ENCODE results near the gene ANG. TPM values are rescaled to one million over a fixed set of nuclear protein-coding genes. Genes with fewer than 3 reads are reported as not detected.

ANG gene
- polyA plus RNA-seq, 1 of the 3 experiments (the other 2 are of a cell fraction) = 3.6 TPM

DNA sequence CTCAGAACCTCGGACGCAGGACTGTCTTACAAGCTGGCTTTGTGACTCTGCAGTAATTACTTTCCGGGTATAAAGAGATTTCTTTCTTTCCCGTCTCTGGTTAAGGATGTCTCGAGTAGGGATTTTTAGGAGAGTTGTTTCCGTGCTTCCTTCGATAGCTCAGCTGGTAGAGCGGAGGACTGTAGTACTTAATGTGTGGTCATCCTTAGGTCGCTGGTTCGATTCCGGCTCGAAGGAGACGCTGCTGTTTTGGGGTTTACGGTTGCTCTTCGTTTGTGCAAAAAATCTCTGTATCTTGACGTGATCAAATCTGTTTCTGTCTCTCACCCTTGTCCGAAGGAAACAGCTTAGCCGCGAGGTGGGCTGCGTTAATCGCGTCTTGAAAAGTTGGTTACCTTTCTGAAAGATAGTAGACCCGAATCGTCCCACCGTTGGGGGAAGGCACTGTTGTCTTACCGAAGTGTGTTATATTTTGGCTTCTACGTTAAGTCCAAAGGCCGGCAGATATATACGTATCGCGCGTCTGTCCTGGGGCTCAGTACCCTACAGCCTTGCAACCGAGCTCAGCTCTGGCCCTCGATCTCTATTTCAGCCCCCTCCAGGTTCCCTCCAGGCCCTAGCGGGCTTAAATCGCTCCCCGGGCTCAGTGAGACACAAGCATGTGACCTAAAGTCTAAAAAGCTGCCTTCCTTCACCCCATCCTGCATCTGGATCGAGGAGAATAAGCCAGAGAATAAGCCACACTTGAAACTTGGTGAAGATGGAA is 5.3 kb upstream of the ANG start:
- ChIA-PET POLR2A (no interaction called here), CTCF (interaction anchor here (4.0 to 5.5 kb wide), 2 partner anchors 70 to 74 kb away, joined by 22 to 25 read pairs; no protein-coding TSS in a partner anchor)
- H3K36me3 ChIP-seq (replicated peaks in 1 of 2; ENCODE audit: control insufficient read depth in 1 of 2, insufficient read depth in 2 of 2, low read length in 1 of 2) = no peaks in the 10 kb centered on the region
- TF ChIP-seq EP300 (IDR thresholded peaks at IDR 0.05; ENCODE audit: borderline replicate concordance in 1 of 2, low read depth in 1 of 2, low read length in 1 of 2) = 0 out of 4 replicates have a peak, but pooled peaks of 1 of the 2 experiments have one; percentile 5
- peak; percentile 56; the same call in 1 of the 2 replicates for TF ChIP-seq RXRA (IDR thresholded peaks at IDR 0.05; ENCODE audit: borderline replicate concordance, low read depth)
- TF ChIP-seq TEAD4 (IDR thresholded peaks at IDR 0.05; ENCODE audit: borderline replicate concordance, insufficient read depth) = 0 out of 2 replicates have a peak, but pooled peaks have one; percentile 70
- TF ChIP-seq TCF12 (IDR thresholded peaks at IDR 0.05) = peak; percentile 26; the same call in 1 of the 2 replicates
- no peak; the same call in 1 of the 2 replicates for TF ChIP-seq TAF1 (IDR thresholded peaks at IDR 0.05; ENCODE audit: borderline replicate concordance, low read depth, low read length)
- TF ChIP-seq, protein P1, sequence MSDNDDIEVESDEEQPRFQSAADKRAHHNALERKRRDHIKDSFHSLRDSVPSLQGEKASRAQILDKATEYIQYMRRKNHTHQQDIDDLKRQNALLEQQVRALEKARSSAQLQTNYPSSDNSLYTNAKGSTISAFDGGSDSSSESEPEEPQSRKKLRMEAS (IDR thresholded peaks at IDR 0.05; ENCODE audit: low read depth) = 0 out of 2 replicates have a peak, but pooled peaks have one; percentile 18
- TF ChIP-seq GATA2 (CRISPR knock-in tag; IDR thresholded peaks at IDR 0.05) = peak; percentile 36; the same call in 1 of the 2 replicates
- peak; percentile 47 for TF ChIP-seq MXI1 (IDR thresholded peaks at IDR 0.05; ENCODE audit: low read depth, low read length)
- TF ChIP-seq FOXM1 (IDR thresholded peaks at IDR 0.05; ENCODE audit: low read depth) = no peak
- TF ChIP-seq RCOR1 (IDR thresholded peaks at IDR 0.05; ENCODE audit: low read length) = peak; percentile 47; the same call in 1 of the 2 replicates
- TF ChIP-seq NFIC (IDR thresholded peaks at IDR 0.05; ENCODE audit: borderline replicate concordance) = 0 out of 2 replicates have a peak, but pooled peaks have one; percentile 11
- peak; percentile 32 for TF ChIP-seq CHD2 (IDR thresholded peaks at IDR 0.05; ENCODE audit: low read length, partially characterized antibody)
- TF ChIP-seq, protein P2, sequence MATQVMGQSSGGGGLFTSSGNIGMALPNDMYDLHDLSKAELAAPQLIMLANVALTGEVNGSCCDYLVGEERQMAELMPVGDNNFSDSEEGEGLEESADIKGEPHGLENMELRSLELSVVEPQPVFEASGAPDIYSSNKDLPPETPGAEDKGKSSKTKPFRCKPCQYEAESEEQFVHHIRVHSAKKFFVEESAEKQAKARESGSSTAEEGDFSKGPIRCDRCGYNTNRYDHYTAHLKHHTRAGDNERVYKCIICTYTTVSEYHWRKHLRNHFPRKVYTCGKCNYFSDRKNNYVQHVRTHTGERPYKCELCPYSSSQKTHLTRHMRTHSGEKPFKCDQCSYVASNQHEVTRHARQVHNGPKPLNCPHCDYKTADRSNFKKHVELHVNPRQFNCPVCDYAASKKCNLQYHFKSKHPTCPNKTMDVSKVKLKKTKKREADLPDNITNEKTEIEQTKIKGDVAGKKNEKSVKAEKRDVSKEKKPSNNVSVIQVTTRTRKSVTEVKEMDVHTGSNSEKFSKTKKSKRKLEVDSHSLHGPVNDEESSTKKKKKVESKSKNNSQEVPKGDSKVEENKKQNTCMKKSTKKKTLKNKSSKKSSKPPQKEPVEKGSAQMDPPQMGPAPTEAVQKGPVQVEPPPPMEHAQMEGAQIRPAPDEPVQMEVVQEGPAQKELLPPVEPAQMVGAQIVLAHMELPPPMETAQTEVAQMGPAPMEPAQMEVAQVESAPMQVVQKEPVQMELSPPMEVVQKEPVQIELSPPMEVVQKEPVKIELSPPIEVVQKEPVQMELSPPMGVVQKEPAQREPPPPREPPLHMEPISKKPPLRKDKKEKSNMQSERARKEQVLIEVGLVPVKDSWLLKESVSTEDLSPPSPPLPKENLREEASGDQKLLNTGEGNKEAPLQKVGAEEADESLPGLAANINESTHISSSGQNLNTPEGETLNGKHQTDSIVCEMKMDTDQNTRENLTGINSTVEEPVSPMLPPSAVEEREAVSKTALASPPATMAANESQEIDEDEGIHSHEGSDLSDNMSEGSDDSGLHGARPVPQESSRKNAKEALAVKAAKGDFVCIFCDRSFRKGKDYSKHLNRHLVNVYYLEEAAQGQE (IDR thresholded peaks at IDR 0.05; ENCODE audit: low read depth, low read length) = peak; percentile 46; the same call in 1 of the 2 replicates
- TF ChIP-seq FOSL2 (IDR thresholded peaks at IDR 0.05; ENCODE audit: borderline replicate concordance, low read depth) = peak; percentile 70
- no peak for TF ChIP-seq RFX5 (IDR thresholded peaks at IDR 0.05; ENCODE audit: low read length)
- TF ChIP-seq, protein P3, sequence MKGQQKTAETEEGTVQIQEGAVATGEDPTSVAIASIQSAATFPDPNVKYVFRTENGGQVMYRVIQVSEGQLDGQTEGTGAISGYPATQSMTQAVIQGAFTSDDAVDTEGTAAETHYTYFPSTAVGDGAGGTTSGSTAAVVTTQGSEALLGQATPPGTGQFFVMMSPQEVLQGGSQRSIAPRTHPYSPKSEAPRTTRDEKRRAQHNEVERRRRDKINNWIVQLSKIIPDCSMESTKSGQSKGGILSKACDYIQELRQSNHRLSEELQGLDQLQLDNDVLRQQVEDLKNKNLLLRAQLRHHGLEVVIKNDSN (IDR thresholded peaks at IDR 0.05; ENCODE audit: borderline replicate concordance, low read depth) = no peak
- TF ChIP-seq, protein P4, sequence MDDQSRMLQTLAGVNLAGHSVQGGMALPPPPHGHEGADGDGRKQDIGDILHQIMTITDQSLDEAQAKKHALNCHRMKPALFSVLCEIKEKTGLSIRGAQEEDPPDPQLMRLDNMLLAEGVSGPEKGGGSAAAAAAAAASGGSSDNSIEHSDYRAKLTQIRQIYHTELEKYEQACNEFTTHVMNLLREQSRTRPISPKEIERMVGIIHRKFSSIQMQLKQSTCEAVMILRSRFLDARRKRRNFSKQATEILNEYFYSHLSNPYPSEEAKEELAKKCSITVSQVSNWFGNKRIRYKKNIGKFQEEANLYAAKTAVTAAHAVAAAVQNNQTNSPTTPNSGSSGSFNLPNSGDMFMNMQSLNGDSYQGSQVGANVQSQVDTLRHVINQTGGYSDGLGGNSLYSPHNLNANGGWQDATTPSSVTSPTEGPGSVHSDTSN (IDR thresholded peaks at IDR 0.05) = peak; percentile 39; the same call in 1 of the 2 replicates
- no peaks in the 10 kb centered on the region for H3K9me3 ChIP-seq
- DNase-seq = peak; percentile 50
- under 1% methylated on average over 30 of the region's 38 CpGs for WGBS (ENCODE audit: low lambda C conversion rate)
- peak overlapping the region; percentile 97 for H3K9ac ChIP-seq
- no peaks in the 10 kb centered on the region for H4K20me1 ChIP-seq (ENCODE audit: insufficient read depth)
- no peaks in the 10 kb centered on the region for H3K9me2 ChIP-seq
- H3K27me3 ChIP-seq (ENCODE audit: insufficient read depth) = no peaks in the 10 kb centered on the region; the same call in 1 of the 2 replicates
- no peaks in the 10 kb centered on the region for H3K79me2 ChIP-seq (ENCODE audit: insufficient read depth)
- H3K27ac ChIP-seq (ENCODE audit: low read depth in 2 of 2, low read length in 1 of 2) = peak overlapping the region; percentile 94 to 98
- peak overlapping the region; percentile 97 for H3K4me2 ChIP-seq
- H2AFZ ChIP-seq (ENCODE audit: low read depth) = peak overlapping the region; percentile 97
- H3K4me1 ChIP-seq (ENCODE audit: control insufficient read depth in 1 of 2, insufficient read depth in 2 of 2, low read depth in 1 of 2, low read length in 1 of 2) = peaks cover 5 to 26% of the 10 kb centered on the region in 2 experiments; a peak in 3 of 4 replicates
- H3K4me3 ChIP-seq (ENCODE audit: low read depth in 2 of 2, low read length in 1 of 2) = peak overlapping the region; percentile 93 to 97
- H3F3A ChIP-seq (replicated peaks; ENCODE audit: insufficient read depth) = peaks cover 39% of the 10 kb centered on the region

All from SK-N-SH (cell line).